Measurements from ENCODE around the gene CNTRL.

CNTRL gene

DNA sequence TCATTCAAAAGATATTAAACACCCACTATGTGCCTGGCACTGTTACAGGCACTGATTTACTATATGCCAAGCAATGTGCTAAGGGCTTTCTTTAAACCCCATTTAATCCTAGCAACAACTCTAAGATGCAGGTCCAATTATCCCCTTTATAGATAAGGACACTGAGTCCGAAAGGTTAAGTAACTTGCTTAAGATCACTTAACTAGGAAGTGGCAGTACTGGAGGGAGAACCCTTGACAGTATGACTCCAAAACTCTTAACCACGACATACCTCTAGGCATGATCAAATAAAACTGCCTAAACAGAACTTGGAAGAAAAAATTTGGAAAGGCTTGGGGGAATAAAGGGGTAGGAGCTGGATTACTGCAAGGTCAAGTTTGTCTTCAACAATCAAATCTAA is 125.2 kb downstream of the CNTRL start:
- TF ChIP-seq, protein P1, sequence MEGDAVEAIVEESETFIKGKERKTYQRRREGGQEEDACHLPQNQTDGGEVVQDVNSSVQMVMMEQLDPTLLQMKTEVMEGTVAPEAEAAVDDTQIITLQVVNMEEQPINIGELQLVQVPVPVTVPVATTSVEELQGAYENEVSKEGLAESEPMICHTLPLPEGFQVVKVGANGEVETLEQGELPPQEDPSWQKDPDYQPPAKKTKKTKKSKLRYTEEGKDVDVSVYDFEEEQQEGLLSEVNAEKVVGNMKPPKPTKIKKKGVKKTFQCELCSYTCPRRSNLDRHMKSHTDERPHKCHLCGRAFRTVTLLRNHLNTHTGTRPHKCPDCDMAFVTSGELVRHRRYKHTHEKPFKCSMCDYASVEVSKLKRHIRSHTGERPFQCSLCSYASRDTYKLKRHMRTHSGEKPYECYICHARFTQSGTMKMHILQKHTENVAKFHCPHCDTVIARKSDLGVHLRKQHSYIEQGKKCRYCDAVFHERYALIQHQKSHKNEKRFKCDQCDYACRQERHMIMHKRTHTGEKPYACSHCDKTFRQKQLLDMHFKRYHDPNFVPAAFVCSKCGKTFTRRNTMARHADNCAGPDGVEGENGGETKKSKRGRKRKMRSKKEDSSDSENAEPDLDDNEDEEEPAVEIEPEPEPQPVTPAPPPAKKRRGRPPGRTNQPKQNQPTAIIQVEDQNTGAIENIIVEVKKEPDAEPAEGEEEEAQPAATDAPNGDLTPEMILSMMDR (IDR thresholded peaks at IDR 0.05) = no peak
- no peak overlapping the region for H2AFZ ChIP-seq
- H3K4me2 ChIP-seq (ENCODE audit: low read length) = peak overlapping the region; percentile 95
- peaks cover 4% of the 10 kb centered on the region for H3K4me1 ChIP-seq
- H3K27ac ChIP-seq = no peak overlapping the region
- no peaks in the 10 kb centered on the region for H3K9me3 ChIP-seq (ENCODE audit: control insufficient read depth, low read length)
- H3K36me3 ChIP-seq (ENCODE audit: control insufficient read depth, insufficient read depth, low read length) = no peaks in the 10 kb centered on the region
- H3K27me3 ChIP-seq (ENCODE audit: control insufficient read depth, insufficient read depth, low read length) = no peaks in the 10 kb centered on the region
- peak overlapping the region; percentile 93 for H3K4me3 ChIP-seq (ENCODE audit: low read depth, low read length)
- H3K79me2 ChIP-seq = peaks cover 29% of the 10 kb centered on the region
- no peak overlapping the region for H3K9ac ChIP-seq

DNA sequence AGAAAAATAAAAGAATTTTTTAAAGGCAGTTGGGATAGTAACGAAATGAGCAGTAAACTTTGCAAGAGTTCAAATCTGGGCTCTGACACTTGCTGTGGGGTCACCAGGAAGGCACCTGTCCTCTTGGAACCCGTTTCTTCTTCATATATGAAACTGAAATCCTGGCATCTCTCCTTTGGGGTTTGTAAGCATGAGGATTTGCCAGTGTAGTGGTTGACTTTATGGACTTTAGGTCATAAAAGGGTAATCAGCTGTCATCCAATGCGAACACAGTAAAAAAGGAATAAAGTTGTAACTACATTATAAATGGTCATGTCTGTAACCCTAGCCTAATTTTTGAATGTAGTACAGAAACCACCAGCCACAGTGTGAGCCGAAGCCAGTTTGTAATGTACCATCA is 125.6 kb downstream of the CNTRL start:
- no peak overlapping the region for H3K27ac ChIP-seq
- H3K36me3 ChIP-seq (ENCODE audit: control insufficient read depth, insufficient read depth, low read length) = no peaks in the 10 kb centered on the region
- H3K4me2 ChIP-seq (ENCODE audit: low read length) = peak overlapping the region; percentile 95
- H3K4me1 ChIP-seq = peaks cover 4% of the 10 kb centered on the region
- TF ChIP-seq, protein P1 (IDR thresholded peaks at IDR 0.05) = no peak
- H3K4me3 ChIP-seq (ENCODE audit: low read depth, low read length) = peak overlapping the region; percentile 93
- peaks cover 29% of the 10 kb centered on the region for H3K79me2 ChIP-seq
- no peaks in the 10 kb centered on the region for H3K27me3 ChIP-seq (ENCODE audit: control insufficient read depth, insufficient read depth, low read length)
- H2AFZ ChIP-seq = no peak overlapping the region
- no peak overlapping the region for H3K9ac ChIP-seq
- H3K9me3 ChIP-seq (ENCODE audit: control insufficient read depth, low read length) = no peaks in the 10 kb centered on the region

DNA sequence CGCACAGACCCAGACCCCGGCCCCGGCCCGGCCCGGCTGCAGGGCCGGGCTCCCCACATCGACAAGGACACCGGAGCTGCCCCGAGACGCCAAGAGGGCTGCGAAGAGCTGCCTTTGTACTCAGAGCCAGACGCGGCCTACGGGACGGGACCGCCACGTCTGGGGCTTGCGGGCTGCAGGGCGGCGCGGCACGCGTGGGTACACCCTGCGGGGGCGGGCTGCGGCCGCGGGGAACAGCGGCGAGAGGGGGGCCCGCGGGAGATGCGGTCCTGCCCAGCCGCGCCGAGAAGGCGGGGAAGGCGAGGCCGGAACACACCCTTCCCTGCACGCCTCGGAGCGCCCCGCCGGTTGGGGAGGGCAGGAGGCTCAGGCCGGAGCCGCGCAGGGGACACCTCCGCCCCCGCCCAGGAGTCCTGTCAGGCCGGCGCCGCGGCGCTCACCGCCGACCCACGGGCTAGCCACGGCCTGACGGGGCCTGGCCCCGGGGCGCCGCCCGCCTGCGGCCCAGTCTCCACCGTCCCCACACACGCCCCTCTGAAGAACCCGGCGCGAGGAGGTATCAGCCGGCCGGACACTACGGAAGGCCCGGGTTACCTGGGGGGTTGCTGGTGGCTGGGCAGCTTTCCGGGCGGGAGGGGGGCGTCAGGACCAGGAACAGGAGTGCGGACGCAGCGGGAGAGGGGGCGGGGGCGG is 126.4 kb downstream of the CNTRL start:
- H3K27ac ChIP-seq = peak overlapping the region; percentile 80
- peaks cover 4% of the 10 kb centered on the region for H3K4me1 ChIP-seq
- H3K9me3 ChIP-seq (ENCODE audit: control insufficient read depth, low read length) = no peaks in the 10 kb centered on the region
- peak overlapping the region; percentile 72 for H3K9ac ChIP-seq
- H3K79me2 ChIP-seq = peaks cover 29% of the 10 kb centered on the region
- H3K36me3 ChIP-seq (ENCODE audit: control insufficient read depth, insufficient read depth, low read length) = no peaks in the 10 kb centered on the region
- peak overlapping the region; percentile 93 for H3K4me3 ChIP-seq (ENCODE audit: low read depth, low read length)
- TF ChIP-seq, protein P1 (IDR thresholded peaks at IDR 0.05) = no peak
- no peaks in the 10 kb centered on the region for H3K27me3 ChIP-seq (ENCODE audit: control insufficient read depth, insufficient read depth, low read length)
- H2AFZ ChIP-seq = peak overlapping the region; percentile 73
- H3K4me2 ChIP-seq (ENCODE audit: low read length) = peak overlapping the region; percentile 95

DNA sequence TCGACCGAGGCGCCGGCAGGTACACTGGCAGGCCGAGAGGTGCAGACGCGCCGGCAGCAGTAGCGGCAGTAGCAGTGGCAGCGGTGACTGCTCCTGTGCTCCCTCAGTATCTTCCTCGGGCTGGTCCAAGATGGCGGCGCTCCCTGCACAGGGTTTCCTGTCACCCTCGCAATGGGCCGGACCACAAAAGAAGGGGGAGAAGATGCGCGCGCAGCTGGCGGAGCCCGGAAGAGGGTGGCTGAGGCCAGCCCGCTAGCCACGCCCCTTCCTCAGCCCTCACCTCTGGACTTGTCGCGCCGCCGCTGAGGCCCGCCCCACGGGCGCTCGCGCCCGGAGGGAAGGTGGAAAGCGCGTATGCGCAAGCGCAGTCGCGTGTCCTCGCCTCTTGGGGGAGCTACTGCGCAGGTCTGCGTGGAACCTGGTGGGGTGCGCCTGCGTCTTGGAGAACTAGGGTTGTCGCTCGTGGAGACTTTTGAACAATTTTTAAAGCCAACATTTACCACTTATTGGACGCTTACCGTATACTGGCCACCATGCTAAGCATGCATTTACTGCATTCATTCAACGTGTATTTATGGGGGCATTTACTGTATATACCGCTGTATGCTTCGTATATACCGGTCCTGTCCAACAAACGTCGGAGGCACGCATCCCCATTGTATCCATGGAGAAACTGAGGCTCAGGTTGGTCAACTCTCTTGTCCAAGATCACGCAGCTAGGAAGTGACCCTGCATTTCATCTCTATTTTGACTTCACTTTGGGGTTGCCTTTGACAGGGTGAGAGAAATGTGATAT is 127.2 kb downstream of the CNTRL start, which contains the start of gene RAB14:
Gene RAB14 (minus strand): TSS at position 132 of the 796 bp plus-strand sequence. CDS start 8,457 bp downstream, outside the sequence.
- Histone ChIP-seq H3K27ac (peak within 1 kb of the TSS; percentile 80), H3K4me3 (ENCODE audit: low read depth, low read length) (peak within 1 kb of the TSS; percentile 93), H3K27me3 (ENCODE audit: control insufficient read depth, insufficient read depth, low read length) (no peaks in the 10 kb centered on the region), H3K9ac (peak within 1 kb of the TSS; percentile 72), H2AFZ (peak within 1 kb of the TSS; percentile 81), H3K4me1 (peaks cover 4% of the 10 kb centered on the region), H3K4me2 (ENCODE audit: low read length) (peak within 1 kb of the TSS; percentile 100), H3K9me3 (ENCODE audit: control insufficient read depth, low read length) (no peaks in the 10 kb centered on the region), H3K79me2 (peaks cover 29% of the 10 kb centered on the region), H3K36me3 (ENCODE audit: control insufficient read depth, insufficient read depth, low read length) (no peaks in the 10 kb centered on the region)
- TF ChIP-seq, protein P1 (IDR thresholded peaks at IDR 0.05) = peak; percentile 57

All from parathyroid adenoma (tissue), 2 donors.